HepG2 (cell line): ENCODE results near the gene PRKAG1. TPM values are rescaled to one million over a fixed set of nuclear protein-coding genes. Genes with fewer than 3 reads are reported as not detected.
A peak's percentile ranks its signal among the peaks of the same experiment; 100 is the strongest.

Experiments
- CBX2 ChIP-seq, 2 experiments: fragments of 200-600 bp in 1 of 2; sonication (generic); formaldehyde crosslinking in 1 of 2; IDR thresholded peaks; 2 replicates each; pipeline versions ENCODE4 v1.7.0 to v1.8.1; 2018 to 2022; ENCODE audit warnings: low read depth in 2 of 2, low read length in 1 of 2, mild to moderate bottlenecking in 1 of 2, missing genetic modification reagents in 1 of 2
- FOXM1 ChIP-seq: sonication (generic); formaldehyde crosslinking; IDR thresholded peaks from 2 replicates; pipeline ENCODE4 v1.5.0; 2020; ENCODE audit warnings: missing genetic modification reagents
- FOXO1 ChIP-seq: sonication (generic); formaldehyde crosslinking; IDR thresholded peaks from 2 replicates; pipeline ENCODE4 v1.4.0; 2020; ENCODE audit warnings: missing genetic modification reagents
- ISX ChIP-seq: sonication (generic); formaldehyde crosslinking; conservative IDR thresholded peaks from 2 replicates; pipeline ENCODE4 v1.5.0; 2020; ENCODE audit warnings: missing genetic modification reagents
- REPIN1 ChIP-seq: sonication (generic); formaldehyde crosslinking; IDR thresholded peaks from 2 replicates; pipeline ENCODE4 v1.8.0; 2022; ENCODE audit warnings: missing genetic modification reagents, low read depth, mild to moderate bottlenecking, borderline replicate concordance
- SNAPC2 ChIP-seq: sonication (generic); formaldehyde crosslinking; IDR thresholded peaks from 2 replicates; pipeline ENCODE4 v1.8.1; 2022; ENCODE audit warnings: mild to moderate bottlenecking, missing genetic modification reagents
- TCF7 ChIP-seq: sonication (generic); IDR thresholded peaks from 2 replicates; pipeline ENCODE4 v1.6.1; 2016; ENCODE audit warnings: antibody characterized with exemption, low read depth
- ZNF343 ChIP-seq: sonication (generic); formaldehyde crosslinking; IDR thresholded peaks from 2 replicates; pipeline ENCODE4 v1.4.0; 2020; ENCODE audit warnings: mild to moderate bottlenecking, missing genetic modification reagents
- ZNF468 ChIP-seq: sonication (generic); formaldehyde crosslinking; IDR thresholded peaks from 2 replicates; pipeline ENCODE4 v1.8.0; 2022; ENCODE audit warnings: mild to moderate bottlenecking, moderate library complexity, missing genetic modification reagents
- ZNF644 ChIP-seq: IDR thresholded peaks from 2 replicates; pipeline ENCODE4 v1.6.1; 2016; ENCODE audit warnings: low read depth
- ZNF709 ChIP-seq: sonication (generic); formaldehyde crosslinking; IDR thresholded peaks from 2 replicates; pipeline ENCODE4 v1.5.0; 2020; ENCODE audit warnings: mild to moderate bottlenecking, missing genetic modification reagents
- ZNF777 ChIP-seq: sonication (generic); formaldehyde crosslinking; IDR thresholded peaks from 2 replicates; pipeline ENCODE4 v1.4.0; 2020; ENCODE audit warnings: missing genetic modification reagents
- polyA plus RNA-seq, 8 experiments: library from polyadenylated mRNA; depleted of rRNA in 3 of 8; stranded (reverse) in 7 of 8; unstranded in 1 of 8; fragments of >200 nt; fragmentation: Illumina TruSeq in 4 of 8; extraction: Trizol in 4 of 8; gene quantifications; 2 replicates each; pipeline versions ENCODE4 v1.2.1 to v1.2.3, GENCODE V29; 2011 to 2016; ENCODE audit warnings: low read depth in 4 of 8, missing spikeins in 1 of 8, mixed read lengths in 1 of 8; ENCODE audit not compliant: insufficient read depth in 1 of 8
- total RNA-seq, 5 experiments: library from RNA; depleted of rRNA; stranded (reverse); fragments of >200 nt; fragmentation: Illumina TruSeq; extraction: Trizol; gene quantifications; 2 replicates each; pipeline ENCODE4 v1.2.3, GENCODE V29; 2016; ENCODE audit warnings: low read depth in 1 of 5
- TF ChIP-seq, protein P1 (sequence below): sonication (generic); formaldehyde crosslinking; IDR thresholded peaks from 2 replicates; pipeline ENCODE4 v1.9.0; 2022; ENCODE audit warnings: missing genetic modification reagents, mild to moderate bottlenecking, borderline replicate concordance
- TF ChIP-seq, protein P2 (sequence below): sonication (generic); formaldehyde crosslinking; IDR thresholded peaks from 2 replicates; pipeline ENCODE4 v1.5.0; 2020; ENCODE audit warnings: mild to moderate bottlenecking, missing genetic modification reagents, borderline replicate concordance
- TF ChIP-seq, protein P3 (sequence below): sonication (generic); formaldehyde crosslinking; IDR thresholded peaks from 2 replicates; pipeline ENCODE4 v1.5.1; 2020; ENCODE audit warnings: mild to moderate bottlenecking, missing genetic modification reagents, borderline replicate concordance
- TF ChIP-seq, protein P4 (sequence below): sonication (generic); formaldehyde crosslinking; IDR thresholded peaks from 2 replicates; pipeline ENCODE4 v1.4.0; 2020; ENCODE audit warnings: missing genetic modification reagents
- TF ChIP-seq, protein P5 (sequence below): IDR thresholded peaks from 2 replicates; pipeline ENCODE4 v1.6.1; 2016; ENCODE audit warnings: control low read depth

PRKAG1 gene
- total and polyA plus RNA-seq, 2 of the 13 experiments (the other 11 are each of a cell fraction or from before 2014, with no cell fraction given) = 26.1 to 32.8 TPM

DNA sequence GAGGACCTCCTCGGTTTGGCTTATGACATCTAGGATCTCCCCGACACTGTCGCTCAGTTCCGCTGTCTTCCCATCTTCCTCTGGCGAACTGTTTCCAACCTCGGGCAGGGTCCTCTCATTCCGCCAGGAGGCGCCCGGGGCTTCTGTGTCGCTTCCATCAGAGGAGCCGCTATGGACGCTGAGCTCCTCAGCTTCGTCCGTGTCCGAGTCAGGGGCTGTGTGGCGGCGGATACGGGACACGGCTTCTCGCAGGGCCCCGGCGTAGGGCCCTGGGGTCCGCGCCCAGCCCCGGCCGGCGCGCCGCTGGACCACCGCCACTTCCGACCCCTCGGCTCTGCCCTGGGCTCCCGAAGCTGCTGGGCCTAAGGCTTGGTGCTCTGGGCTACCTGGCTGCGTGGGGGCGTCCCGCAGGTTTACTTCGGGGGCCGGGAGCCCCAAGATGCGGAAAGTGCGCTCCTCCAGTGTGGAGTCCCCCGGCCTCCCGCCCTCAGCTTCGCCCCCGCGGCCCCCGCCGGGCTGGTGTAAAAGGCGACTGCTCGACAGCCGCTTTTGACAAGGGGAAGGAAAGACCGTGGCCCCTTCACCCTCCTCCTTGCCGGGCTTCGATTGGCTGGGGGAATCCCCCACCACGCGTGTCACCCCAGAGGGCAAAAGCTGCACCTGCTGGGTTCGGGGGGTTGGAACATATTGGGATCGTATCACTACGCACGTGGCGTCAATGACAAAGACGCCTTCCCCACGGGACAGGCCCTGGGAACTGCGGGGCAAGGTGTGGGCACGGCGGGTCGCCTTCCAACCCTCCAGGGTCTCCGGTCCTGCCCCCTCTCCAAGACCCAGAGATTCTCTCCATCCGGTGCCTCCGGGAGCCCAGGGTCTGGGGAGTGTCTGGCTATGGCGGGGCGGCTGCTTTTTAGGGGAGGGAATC is 21.5 kb downstream of the PRKAG1 start (continued):
- TF ChIP-seq ZNF468 (CRISPR knock-in tag) (no peak), TCF7 (no peak), ZNF777 (CRISPR knock-in tag) (peak; percentile 81; the same call in 1 of the 2 replicates), ZNF709 (no peak), REPIN1 (CRISPR knock-in tag) (no peak), ZNF644 (no peak), CBX2 (IDR thresholded peaks at IDR 0.05; ENCODE audit: low read depth, low read length) (no peak), CBX2 (CRISPR knock-in tag; IDR thresholded peaks at IDR 0.05; ENCODE audit: low read depth) (no peak), ZNF343 (CRISPR knock-in tag) (no peak), FOXO1 (CRISPR knock-in tag) (no peak), ISX (CRISPR knock-in tag) (no peak), SNAPC2 (CRISPR knock-in tag) (no peak), FOXM1 (CRISPR knock-in tag) (no peak)
- TF ChIP-seq, protein P1, sequence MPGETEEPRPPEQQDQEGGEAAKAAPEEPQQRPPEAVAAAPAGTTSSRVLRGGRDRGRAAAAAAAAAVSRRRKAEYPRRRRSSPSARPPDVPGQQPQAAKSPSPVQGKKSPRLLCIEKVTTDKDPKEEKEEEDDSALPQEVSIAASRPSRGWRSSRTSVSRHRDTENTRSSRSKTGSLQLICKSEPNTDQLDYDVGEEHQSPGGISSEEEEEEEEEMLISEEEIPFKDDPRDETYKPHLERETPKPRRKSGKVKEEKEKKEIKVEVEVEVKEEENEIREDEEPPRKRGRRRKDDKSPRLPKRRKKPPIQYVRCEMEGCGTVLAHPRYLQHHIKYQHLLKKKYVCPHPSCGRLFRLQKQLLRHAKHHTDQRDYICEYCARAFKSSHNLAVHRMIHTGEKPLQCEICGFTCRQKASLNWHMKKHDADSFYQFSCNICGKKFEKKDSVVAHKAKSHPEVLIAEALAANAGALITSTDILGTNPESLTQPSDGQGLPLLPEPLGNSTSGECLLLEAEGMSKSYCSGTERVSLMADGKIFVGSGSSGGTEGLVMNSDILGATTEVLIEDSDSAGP (CRISPR knock-in tag) = no peak; the same call in 1 of the 2 replicates
- TF ChIP-seq, protein P2, sequence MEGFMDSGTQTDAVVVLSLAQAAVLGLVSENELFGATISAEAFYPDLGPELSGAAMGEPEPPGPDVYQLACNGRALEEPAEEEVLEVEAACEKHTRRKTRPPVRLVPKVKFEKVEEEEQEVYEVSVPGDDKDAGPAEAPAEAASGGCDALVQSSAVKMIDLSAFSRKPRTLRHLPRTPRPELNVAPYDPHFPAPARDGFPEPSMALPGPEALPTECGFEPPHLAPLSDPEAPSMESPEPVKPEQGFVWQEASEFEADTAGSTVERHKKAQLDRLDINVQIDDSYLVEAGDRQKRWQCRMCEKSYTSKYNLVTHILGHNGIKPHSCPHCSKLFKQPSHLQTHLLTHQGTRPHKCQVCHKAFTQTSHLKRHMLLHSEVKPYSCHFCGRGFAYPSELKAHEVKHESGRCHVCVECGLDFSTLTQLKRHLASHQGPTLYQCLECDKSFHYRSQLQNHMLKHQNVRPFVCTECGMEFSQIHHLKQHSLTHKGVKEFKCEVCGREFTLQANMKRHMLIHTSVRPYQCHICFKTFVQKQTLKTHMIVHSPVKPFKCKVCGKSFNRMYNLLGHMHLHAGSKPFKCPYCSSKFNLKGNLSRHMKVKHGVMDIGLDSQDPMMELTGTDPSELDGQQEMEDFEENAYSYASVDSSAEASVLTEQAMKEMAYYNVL = no peak
- TF ChIP-seq, protein P3, sequence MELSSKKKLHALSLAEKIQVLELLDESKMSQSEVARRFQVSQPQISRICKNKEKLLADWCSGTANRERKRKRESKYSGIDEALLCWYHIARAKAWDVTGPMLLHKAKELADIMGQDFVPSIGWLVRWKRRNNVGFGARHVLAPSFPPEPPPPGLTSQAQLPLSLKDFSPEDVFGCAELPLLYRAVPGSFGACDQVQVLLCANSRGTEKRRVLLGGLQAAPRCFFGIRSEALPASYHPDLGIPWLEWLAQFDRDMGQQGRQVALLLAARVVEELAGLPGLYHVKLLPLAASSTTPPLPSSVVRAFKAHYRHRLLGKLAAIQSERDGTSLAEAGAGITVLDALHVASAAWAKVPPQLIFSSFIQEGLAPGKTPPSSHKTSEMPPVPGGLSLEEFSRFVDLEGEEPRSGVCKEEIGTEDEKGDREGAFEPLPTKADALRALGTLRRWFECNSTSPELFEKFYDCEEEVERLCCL (CRISPR knock-in tag) = no peak
- TF ChIP-seq, protein P4, sequence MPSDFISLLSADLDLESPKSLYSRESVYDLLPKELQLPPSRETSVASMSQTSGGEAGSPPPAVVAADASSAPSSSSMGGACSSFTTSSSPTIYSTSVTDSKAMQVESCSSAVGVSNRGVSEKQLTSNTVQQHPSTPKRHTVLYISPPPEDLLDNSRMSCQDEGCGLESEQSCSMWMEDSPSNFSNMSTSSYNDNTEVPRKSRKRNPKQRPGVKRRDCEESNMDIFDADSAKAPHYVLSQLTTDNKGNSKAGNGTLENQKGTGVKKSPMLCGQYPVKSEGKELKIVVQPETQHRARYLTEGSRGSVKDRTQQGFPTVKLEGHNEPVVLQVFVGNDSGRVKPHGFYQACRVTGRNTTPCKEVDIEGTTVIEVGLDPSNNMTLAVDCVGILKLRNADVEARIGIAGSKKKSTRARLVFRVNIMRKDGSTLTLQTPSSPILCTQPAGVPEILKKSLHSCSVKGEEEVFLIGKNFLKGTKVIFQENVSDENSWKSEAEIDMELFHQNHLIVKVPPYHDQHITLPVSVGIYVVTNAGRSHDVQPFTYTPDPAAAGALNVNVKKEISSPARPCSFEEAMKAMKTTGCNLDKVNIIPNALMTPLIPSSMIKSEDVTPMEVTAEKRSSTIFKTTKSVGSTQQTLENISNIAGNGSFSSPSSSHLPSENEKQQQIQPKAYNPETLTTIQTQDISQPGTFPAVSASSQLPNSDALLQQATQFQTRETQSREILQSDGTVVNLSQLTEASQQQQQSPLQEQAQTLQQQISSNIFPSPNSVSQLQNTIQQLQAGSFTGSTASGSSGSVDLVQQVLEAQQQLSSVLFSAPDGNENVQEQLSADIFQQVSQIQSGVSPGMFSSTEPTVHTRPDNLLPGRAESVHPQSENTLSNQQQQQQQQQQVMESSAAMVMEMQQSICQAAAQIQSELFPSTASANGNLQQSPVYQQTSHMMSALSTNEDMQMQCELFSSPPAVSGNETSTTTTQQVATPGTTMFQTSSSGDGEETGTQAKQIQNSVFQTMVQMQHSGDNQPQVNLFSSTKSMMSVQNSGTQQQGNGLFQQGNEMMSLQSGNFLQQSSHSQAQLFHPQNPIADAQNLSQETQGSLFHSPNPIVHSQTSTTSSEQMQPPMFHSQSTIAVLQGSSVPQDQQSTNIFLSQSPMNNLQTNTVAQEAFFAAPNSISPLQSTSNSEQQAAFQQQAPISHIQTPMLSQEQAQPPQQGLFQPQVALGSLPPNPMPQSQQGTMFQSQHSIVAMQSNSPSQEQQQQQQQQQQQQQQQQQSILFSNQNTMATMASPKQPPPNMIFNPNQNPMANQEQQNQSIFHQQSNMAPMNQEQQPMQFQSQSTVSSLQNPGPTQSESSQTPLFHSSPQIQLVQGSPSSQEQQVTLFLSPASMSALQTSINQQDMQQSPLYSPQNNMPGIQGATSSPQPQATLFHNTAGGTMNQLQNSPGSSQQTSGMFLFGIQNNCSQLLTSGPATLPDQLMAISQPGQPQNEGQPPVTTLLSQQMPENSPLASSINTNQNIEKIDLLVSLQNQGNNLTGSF (CRISPR knock-in tag) = no peak
- TF ChIP-seq, protein P5, sequence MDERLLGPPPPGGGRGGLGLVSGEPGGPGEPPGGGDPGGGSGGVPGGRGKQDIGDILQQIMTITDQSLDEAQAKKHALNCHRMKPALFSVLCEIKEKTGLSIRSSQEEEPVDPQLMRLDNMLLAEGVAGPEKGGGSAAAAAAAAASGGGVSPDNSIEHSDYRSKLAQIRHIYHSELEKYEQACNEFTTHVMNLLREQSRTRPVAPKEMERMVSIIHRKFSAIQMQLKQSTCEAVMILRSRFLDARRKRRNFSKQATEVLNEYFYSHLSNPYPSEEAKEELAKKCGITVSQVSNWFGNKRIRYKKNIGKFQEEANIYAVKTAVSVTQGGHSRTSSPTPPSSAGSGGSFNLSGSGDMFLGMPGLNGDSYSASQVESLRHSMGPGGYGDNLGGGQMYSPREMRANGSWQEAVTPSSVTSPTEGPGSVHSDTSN = no peak
